HG03045 (cell line): Measurements from ENCODE around the gene NT5C.
"Not testable (repeated sequence)": the region's sequence is repeated elsewhere in the genome, so short reads cannot be mapped to it uniquely, and the experiment has no call there.

Experiments used
- ATAC-seq: cut with Tn5 transposase; IDR thresholded peaks from one replicate; pipeline ENCODE4 v1.9.1; 2021; ENCODE audit warnings: mild to moderate bottlenecking, moderate library complexity; ENCODE audit not compliant: unreplicated experiment

NT5C gene

GRCh38 chr17:75144816-75145512, 13.4 kb upstream of the NT5C start:
- ATAC-seq = no peak

GRCh38 chr17:75142236-75142971, 10.9 kb upstream of the NT5C start:
- no peak for ATAC-seq

- no peak for ATAC-seq
These were observed 7.0 kb upstream of the NT5C start for GRCh38 chr17:75138519-75138918.

GRCh38 chr17:75137762-75138161, 6.2 kb upstream of the NT5C start:
- not testable (repeated sequence) for ATAC-seq

- ATAC-seq = no peak
These were observed 4.4 kb upstream of the NT5C start for GRCh38 chr17:75135946-75136345.

- no peak for ATAC-seq
These were observed 3.9 kb upstream of the NT5C start for GRCh38 chr17:75135452-75135851.

- ATAC-seq = not testable (repeated sequence)
These were observed 2.2 kb upstream of the NT5C start for GRCh38 chr17:75133607-75134347.

GRCh38 chr17:75133001-75133400, 1.5 kb upstream of the NT5C start:
- ATAC-seq = no peak

GRCh38 chr17:75132018-75133000, 767 bp upstream of the NT5C start:
- ATAC-seq = not testable (repeated sequence)

GRCh38 chr17:75130632-75131277, 787 bp downstream of the NT5C start:
- peak; percentile 13 for ATAC-seq

GRCh38 chr17:75130059-75130631, 1.4 kb downstream of the NT5C start:
- no peak for ATAC-seq

GRCh38 chr17:75129576-75129975, 2.0 kb downstream of the NT5C start:
- no peak for ATAC-seq

- ATAC-seq = no peak
These were observed 2.6 kb downstream of the NT5C start for GRCh38 chr17:75128694-75129505.

- not testable (repeated sequence) for ATAC-seq
These were observed 3.6 kb downstream of the NT5C start for GRCh38 chr17:75127936-75128335.

GRCh38 chr17:75126954-75127353, 4.6 kb downstream of the NT5C start:
- ATAC-seq = no peak

GRCh38 chr17:75125984-75126383, 5.6 kb downstream of the NT5C start:
- ATAC-seq = no peak

GRCh38 chr17:75124819-75125162, 6.8 kb downstream of the NT5C start:
- ATAC-seq = no peak

- no peak for ATAC-seq
These were observed 7.3 kb downstream of the NT5C start for GRCh38 chr17:75124041-75124818.
